Smooth muscle cell (in vitro differentiated cells): ENCODE results near the gene IL25. TPM values are rescaled to one million over a fixed set of nuclear protein-coding genes. Genes with fewer than 3 reads are reported as not detected.

ENCODE experiments used
- DNase-seq: peaks from one replicate; lab custom pipeline; 2025; ENCODE audit not compliant: unreplicated experiment; lab: John Stamatoyannopoulos, UW
- H2AFZ ChIP-seq: fragments of 200-600 bp; sonication (generic); 2 replicates; pipeline ENCODE4 v1.6.0; 2016; ENCODE audit warnings: antibody characterized with exemption, low read depth, mild to moderate bottlenecking
- H3F3A ChIP-seq: fragments of 200-600 bp; sonication (generic); 2 replicates; pipeline ENCODE4 v1.6.0; 2017; ENCODE audit warnings: antibody characterized with exemption, low read depth
- H3K27ac ChIP-seq: fragments of 200-600 bp; sonication (generic); 2 replicates; pipeline ENCODE4 v1.5.1; 2016; ENCODE audit warnings: low read depth, mild to moderate bottlenecking
- H3K27me3 ChIP-seq: fragments of 200-600 bp; sonication (generic); 2 replicates; pipeline ENCODE4 v1.6.1; 2016; ENCODE audit warnings: low read depth, mild to moderate bottlenecking
- H3K36me3 ChIP-seq: fragments of 200-600 bp; sonication (generic); 2 replicates; pipeline ENCODE4 v1.5.1; 2016; ENCODE audit warnings: low read depth
- H3K4me1 ChIP-seq: fragments of 200-600 bp; sonication (generic); 2 replicates; pipeline ENCODE4 v1.5.1; 2016; ENCODE audit warnings: low read depth
- H3K4me2 ChIP-seq: fragments of 200-600 bp; sonication (generic); 2 replicates; pipeline ENCODE4 v1.6.0; 2016; ENCODE audit warnings: mild to moderate bottlenecking
- H3K4me3 ChIP-seq: fragments of 200-600 bp; sonication (generic); 2 replicates; pipeline ENCODE4 v1.5.1; 2016; ENCODE audit warnings: mild to moderate bottlenecking
- H3K79me2 ChIP-seq: fragments of 200-600 bp; sonication (generic); 2 replicates; pipeline ENCODE4 v1.6.0; 2016; ENCODE audit warnings: low read depth, mild to moderate bottlenecking
- H3K9ac ChIP-seq: fragments of 200-600 bp; sonication (generic); 2 replicates; pipeline ENCODE4 v1.6.0; 2016; ENCODE audit warnings: low read depth
- H3K9me3 ChIP-seq: fragments of 200-600 bp; sonication (generic); replicated peaks from 2 replicates; pipeline ENCODE4 v1.5.1; 2016; ENCODE audit warnings: low read depth
- H4K20me1 ChIP-seq: fragments of 200-600 bp; sonication (generic); 2 replicates; pipeline ENCODE4 v1.6.0; 2016; ENCODE audit warnings: low read depth
- WGBS: methylation state at CpG from one replicate; pipeline ENCODE4 v1.1.7; 2016; ENCODE audit warnings: low lambda C conversion rate; 5-methylcytosine and 5-hydroxymethylcytosine counted together
- polyA plus RNA-seq: library from polyadenylated mRNA; unstranded; fragments of >200 nt; fragmentation: Nextera tagmentation; extraction: Ambion mirVana; gene quantifications from 2 replicates; pipeline ENCODE4 v1.2.1, GENCODE V29; 2016
- total RNA-seq: library from RNA; depleted of rRNA; stranded (reverse); fragments of >200 nt; gene quantifications from 2 replicates; pipeline ENCODE4 v1.2.3, GENCODE V29; 2014
- TF ChIP-seq, protein P1 (sequence below): fragments of 200-600 bp; sonication (generic); IDR thresholded peaks from 2 replicates; pipeline ENCODE4 v1.5.1; 2017; ENCODE audit warnings: borderline replicate concordance, mild to moderate bottlenecking, antibody characterized with exemption; ENCODE audit not compliant: insufficient read depth, poor library complexity, severe bottlenecking

The IL25 gene
- total and polyA plus RNA-seq, 2 experiments from 2014 or later, result not detected

DNA sequence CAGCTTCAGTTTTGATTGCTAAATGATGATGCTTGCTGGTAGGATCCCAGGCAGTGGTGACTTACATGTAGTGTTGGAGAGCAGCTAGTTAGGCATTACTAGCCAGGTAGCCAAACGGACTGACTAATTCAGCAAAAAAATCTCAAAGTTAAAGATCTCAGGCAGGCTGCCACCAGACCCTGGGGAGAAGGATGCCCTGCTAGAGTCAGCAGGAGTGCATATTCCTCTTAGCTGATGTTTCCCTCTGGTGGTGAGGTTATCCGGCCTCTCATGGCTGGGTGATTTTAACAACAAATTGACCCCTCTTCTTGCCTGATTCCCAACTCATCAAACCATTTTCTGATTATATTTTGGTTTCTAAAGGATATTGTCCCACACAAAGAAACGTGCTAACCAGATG, 10.4 kb upstream of the IL25 start:
- Histone ChIP-seq H3K36me3 (no peaks in the 10 kb centered on the region), H2AFZ (no peak overlapping the region), H3K27me3 (no peaks in the 10 kb centered on the region), H3K9me3 (no peaks in the 10 kb centered on the region), H3F3A (peaks cover 36% of the 10 kb centered on the region), H3K4me3 (no peak overlapping the region), H3K27ac (peak overlapping the region; percentile 80), H3K4me2 (peak overlapping the region; percentile 6), H3K9ac (peak overlapping the region; percentile 26), H4K20me1 (peaks cover 41% of the 10 kb centered on the region), H3K79me2 (peaks cover 49% of the 10 kb centered on the region), H3K4me1 (peaks cover 39% of the 10 kb centered on the region)
- WGBS, result 80% methylated on average over 3 of the region's 3 CpGs
- no peak for DNase-seq
- TF ChIP-seq, protein P1, sequence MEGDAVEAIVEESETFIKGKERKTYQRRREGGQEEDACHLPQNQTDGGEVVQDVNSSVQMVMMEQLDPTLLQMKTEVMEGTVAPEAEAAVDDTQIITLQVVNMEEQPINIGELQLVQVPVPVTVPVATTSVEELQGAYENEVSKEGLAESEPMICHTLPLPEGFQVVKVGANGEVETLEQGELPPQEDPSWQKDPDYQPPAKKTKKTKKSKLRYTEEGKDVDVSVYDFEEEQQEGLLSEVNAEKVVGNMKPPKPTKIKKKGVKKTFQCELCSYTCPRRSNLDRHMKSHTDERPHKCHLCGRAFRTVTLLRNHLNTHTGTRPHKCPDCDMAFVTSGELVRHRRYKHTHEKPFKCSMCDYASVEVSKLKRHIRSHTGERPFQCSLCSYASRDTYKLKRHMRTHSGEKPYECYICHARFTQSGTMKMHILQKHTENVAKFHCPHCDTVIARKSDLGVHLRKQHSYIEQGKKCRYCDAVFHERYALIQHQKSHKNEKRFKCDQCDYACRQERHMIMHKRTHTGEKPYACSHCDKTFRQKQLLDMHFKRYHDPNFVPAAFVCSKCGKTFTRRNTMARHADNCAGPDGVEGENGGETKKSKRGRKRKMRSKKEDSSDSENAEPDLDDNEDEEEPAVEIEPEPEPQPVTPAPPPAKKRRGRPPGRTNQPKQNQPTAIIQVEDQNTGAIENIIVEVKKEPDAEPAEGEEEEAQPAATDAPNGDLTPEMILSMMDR, result no peak

DNA sequence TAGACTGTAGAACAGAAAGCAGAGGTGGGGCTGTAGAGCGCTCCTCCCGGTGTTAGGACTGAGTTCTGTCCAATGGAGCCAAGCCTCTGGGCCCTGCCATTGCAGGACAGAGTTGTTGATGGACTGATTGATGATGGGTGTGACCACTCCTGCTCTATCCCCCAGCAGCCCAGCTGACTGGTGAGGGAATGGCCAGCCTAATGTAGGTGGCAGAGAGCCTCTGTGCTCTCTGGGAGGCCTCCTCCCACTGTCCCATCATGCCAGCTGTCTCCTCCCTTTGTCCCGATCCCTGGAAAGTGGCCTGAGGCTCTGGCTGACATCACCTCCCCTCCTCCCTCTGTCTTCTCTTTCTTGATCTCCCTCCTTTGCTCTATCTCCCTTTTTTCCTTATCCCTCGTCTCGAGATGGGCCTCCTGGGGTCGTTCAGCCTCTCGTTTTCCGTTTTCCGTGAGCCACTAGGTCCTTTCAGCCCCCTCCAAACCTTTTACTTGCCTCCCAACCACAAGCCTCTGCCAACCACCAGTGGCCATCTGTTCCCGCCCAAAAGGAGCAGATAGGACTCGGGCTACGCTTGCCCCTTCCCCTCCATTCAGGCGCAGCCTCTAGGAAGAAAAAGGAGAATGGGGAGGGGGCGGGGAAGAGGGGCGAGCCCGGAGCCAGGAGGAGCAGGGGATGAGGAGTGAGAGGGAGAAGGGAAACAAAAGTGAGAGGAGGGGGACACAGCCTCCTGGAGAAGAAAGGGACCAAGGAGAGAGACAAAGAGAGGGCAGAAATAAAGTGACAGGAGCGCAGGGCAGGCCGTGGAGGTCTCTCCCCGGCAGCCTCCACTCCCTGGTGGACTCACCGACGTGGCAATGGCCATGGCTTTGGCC, 8.2 kb upstream of the IL25 start:
- TF ChIP-seq, protein P1, result no peak
- H3F3A ChIP-seq, result peaks cover 22% of the 10 kb centered on the region
- H3K4me2 ChIP-seq, result peak overlapping the region; percentile 97
- H2AFZ ChIP-seq, result peak overlapping the region; percentile 62
- peaks cover 43% of the 10 kb centered on the region for H3K4me1 ChIP-seq
- no peaks in the 10 kb centered on the region for H3K9me3 ChIP-seq
- DNase-seq, result no peak
- 6% methylated on average over 17 of the region's 21 CpGs for WGBS
- peak overlapping the region; percentile 87 for H3K9ac ChIP-seq
- H3K79me2 ChIP-seq, result peaks cover 49% of the 10 kb centered on the region
- H3K36me3 ChIP-seq, result no peaks in the 10 kb centered on the region
- peak overlapping the region; percentile 88 for H3K27ac ChIP-seq
- H3K4me3 ChIP-seq, result peak overlapping the region; percentile 80
- H3K27me3 ChIP-seq, result no peaks in the 10 kb centered on the region
- H4K20me1 ChIP-seq, result peaks cover 41% of the 10 kb centered on the region

DNA sequence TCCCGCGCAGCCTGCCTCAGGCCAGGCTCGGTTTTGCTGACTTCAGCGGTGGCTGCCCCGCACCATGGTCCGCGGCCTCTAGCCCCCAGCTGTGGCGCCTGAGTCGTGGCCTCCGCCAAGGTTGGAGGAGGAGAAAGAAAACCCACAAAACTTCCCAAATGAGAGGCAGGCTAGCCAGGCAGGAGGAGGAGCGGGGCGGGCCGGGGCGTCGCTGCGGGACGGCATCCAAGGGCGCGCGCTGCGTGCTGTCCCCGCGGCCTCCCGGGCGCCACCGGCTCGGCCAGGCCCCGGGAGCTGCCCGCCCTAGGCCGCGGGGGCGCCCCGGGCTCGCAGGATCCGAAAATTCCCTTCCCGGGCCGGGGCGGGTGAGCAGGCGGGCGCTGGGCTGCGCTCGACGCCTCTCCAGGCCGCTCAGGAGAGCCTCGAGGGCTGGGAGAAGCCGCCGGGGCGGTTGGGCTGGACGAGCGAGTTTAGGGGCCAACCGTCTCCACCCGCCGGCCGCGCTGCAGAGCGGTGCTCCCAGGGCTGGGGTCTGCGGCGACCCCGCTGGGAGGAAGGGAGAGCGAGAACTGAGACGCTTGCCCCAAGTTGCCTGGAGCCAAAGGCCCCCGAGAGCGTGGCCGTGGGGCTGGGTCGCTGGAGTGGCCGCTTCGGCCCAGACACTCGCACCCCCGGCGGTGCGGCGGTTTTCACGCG, 7.4 kb upstream of the IL25 start, which contains the start of gene EFS:
Gene EFS (minus strand): TSS at position 137 of the 696 bp plus-strand sequence. CDS start 147 bp downstream, outside the sequence.
- Histone ChIP-seq H3K9me3 (no peaks in the 10 kb centered on the region), H3K36me3 (no peaks in the 10 kb centered on the region), H3K4me2 (peak within 1 kb of the TSS; percentile 97), H4K20me1 (peaks cover 34% of the 10 kb centered on the region), H3K4me1 (peaks cover 43% of the 10 kb centered on the region), H3K4me3 (peak within 1 kb of the TSS; percentile 80), H3K27me3 (no peaks in the 10 kb centered on the region), H3K9ac (peak within 1 kb of the TSS; percentile 87), H2AFZ (peak within 1 kb of the TSS; percentile 62), H3F3A (peaks cover 22% of the 10 kb centered on the region), H3K27ac (peak within 1 kb of the TSS; percentile 88), H3K79me2 (peaks cover 49% of the 10 kb centered on the region)
- TF ChIP-seq, protein P1, result no peak
- WGBS, result under 1% methylated on average over 66 of the region's 74 CpGs
- peak; percentile 42 for DNase-seq
